Activated CD4-positive, alpha-beta memory T cell treated with anti-CD3 and anti-CD28 coated beads, Interleukin-2, amount 10 ng/mL, durations not matched to agents 7 days and 5 days (primary cell): ENCODE results near the gene ADD3. TPM values are rescaled to one million over a fixed set of nuclear protein-coding genes. Genes with fewer than 3 reads are reported as not detected.

Experiments used
- CTCF ChIA-PET: fragments of 350-600 bp; sonication (Branson Sonifier 250); formaldehyde crosslinking; loops from one replicate; lab custom pipeline; 2021; ENCODE audit warnings: antibody characterized with exemption, inconsistent platforms; lab: Charles Lee
- POLR2A ChIA-PET: fragments of 350-600 bp; sonication (Branson Sonifier 250); formaldehyde crosslinking; loops from one replicate; lab custom pipeline; 2021; ENCODE audit warnings: antibody characterized with exemption; lab: Charles Lee
- DNase-seq: peaks from one replicate; pipeline ENCODE4 v3.0.0-alpha.2; 2020
- H3K27ac Mint-ChIP-seq: one replicate; pipeline ENCODE4 v1.8.0; 2021; ENCODE audit warnings: mild to moderate bottlenecking, mixed read lengths
- H3K27me3 Mint-ChIP-seq: one replicate; pipeline ENCODE4 v1.8.0; 2021; ENCODE audit warnings: mixed read lengths
- H3K36me3 Mint-ChIP-seq: one replicate; pipeline ENCODE4 v1.8.0; 2021; ENCODE audit warnings: low read depth, mixed read lengths
- H3K4me1 Mint-ChIP-seq: one replicate; pipeline ENCODE4 v1.8.0; 2021; ENCODE audit warnings: mixed read lengths
- H3K4me3 Mint-ChIP-seq: one replicate; pipeline ENCODE4 v1.8.0; 2021; ENCODE audit warnings: mild to moderate bottlenecking, mixed read lengths
- H3K9me3 Mint-ChIP-seq: one replicate; pipeline ENCODE4 v1.8.0; 2021; ENCODE audit warnings: mixed read lengths
- total RNA-seq, 2 experiments: library from RNA; stranded (reverse); gene quantifications; one replicate each; pipeline ENCODE4 v1.2.3, GENCODE V29; 2021

ADD3 gene
- total RNA-seq, 2 experiments from 2014 or later, result 400 to 401 TPM

DNA sequence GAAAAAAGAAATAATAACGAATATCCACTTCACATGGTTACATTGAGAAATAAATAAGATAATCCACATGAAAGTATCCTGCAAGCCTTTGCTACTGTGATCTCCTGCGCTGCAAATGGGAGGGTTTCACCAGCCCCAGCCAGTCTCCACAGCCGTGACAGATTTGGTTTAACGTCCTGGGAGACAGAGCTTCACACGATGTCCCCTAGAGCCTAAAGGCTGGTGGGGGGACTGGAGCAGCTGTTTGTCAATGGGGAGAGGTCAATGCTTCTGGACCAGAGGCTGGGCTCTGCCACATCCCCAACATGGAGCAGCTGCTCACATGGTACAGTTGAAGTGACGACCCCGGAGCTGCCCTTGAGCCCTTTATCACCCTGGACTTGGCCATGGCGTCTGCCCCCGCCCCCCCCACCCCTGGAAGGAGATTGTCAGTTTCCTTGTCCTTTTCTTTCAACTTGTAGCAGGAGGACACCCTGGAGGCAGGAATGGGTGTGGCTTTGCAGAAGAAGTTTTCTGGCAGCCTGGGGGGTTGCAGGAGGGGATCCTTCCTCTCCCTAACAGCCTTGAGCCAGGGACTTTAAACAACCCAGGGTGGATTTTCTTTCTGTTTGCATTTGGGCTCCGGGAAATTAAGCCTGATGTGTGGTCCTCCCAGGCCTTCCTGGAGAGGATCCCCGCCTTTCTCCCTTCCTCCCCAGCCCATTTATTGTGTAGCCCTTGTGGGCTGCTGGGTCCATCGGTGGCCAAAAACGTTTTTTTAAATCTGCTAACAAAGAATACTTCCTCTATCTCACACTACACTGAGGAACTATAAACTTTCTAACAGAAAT lies 162.6 kb downstream of the ADD3 start:
- no peaks in the 10 kb centered on the region for H3K36me3 Mint-ChIP-seq
- CTCF ChIA-PET, result interaction anchor here (0.5 to 1.4 kb wide), 2 partner anchors 32 to 51 kb away, joined by 3 read pairs; no protein-coding TSS in a partner anchor
- H3K27ac Mint-ChIP-seq, result no peak overlapping the region

GRCh38 chr10:110171032-110171431 lies 163.2 kb downstream of the ADD3 start:
- H3K4me3 Mint-ChIP-seq, result no peak overlapping the region
- ChIA-PET POLR2A (no interaction called here), CTCF (interaction anchor here (0.5 to 1.4 kb wide), 2 partner anchors 33 to 51 kb away, joined by 3 read pairs; no protein-coding TSS in a partner anchor)
- peaks cover 71% of the 10 kb centered on the region for H3K27me3 Mint-ChIP-seq
- no peak overlapping the region for H3K27ac Mint-ChIP-seq
- peaks cover 37% of the 10 kb centered on the region for H3K4me1 Mint-ChIP-seq
- DNase-seq, result no peak
- no peaks in the 10 kb centered on the region for H3K9me3 Mint-ChIP-seq
- H3K36me3 Mint-ChIP-seq, result no peaks in the 10 kb centered on the region

More for the DNA sequence above, 162.6 kb downstream of the ADD3 start:
- POLR2A ChIA-PET, result interaction anchor here (0.8 kb wide), 1 partner anchor 10 kb away, joined by 3 read pairs; no protein-coding TSS in a partner anchor
- DNase-seq, result no peak
- no peak overlapping the region for H3K4me3 Mint-ChIP-seq
- peaks cover 43% of the 10 kb centered on the region for H3K4me1 Mint-ChIP-seq
- no peaks in the 10 kb centered on the region for H3K9me3 Mint-ChIP-seq
- peaks cover 76% of the 10 kb centered on the region for H3K27me3 Mint-ChIP-seq

GRCh38 chr10:110172155-110172554 lies 164.4 kb downstream of the ADD3 start:
- Mint-ChIP-seq H3K4me1 (peaks cover 35% of the 10 kb centered on the region), H3K27ac (no peak overlapping the region), H3K27me3 (peaks cover 69% of the 10 kb centered on the region), H3K36me3 (no peaks in the 10 kb centered on the region), H3K9me3 (no peaks in the 10 kb centered on the region), H3K4me3 (no peak overlapping the region)
- ChIA-PET CTCF (interaction anchor here (0.6 kb wide), 1 partner anchor 1034 kb away, joined by 3 read pairs; no protein-coding TSS in a partner anchor), POLR2A (no interaction called here)
- DNase-seq, result no peak

DNA sequence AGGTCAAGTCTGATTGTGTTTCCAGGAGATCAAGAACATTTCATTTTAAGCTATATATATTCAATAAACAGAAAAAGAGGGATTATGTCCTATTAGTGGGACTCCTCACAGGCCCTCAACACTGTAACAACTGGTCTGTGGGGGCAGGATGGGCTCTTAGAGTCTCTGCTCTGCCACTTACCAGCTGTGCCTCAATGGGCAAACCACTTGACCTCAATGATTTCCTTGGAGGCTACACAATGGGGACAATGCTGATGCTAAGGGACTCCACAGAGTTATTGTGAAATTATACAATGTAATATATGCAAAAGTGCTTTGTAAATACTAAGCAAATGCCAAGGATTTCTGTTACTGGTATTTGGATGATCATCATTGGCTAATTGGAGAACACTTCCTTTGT lies 166.4 kb downstream of the ADD3 start:
- no peak overlapping the region for H3K27ac Mint-ChIP-seq
- no peak for DNase-seq
- ChIA-PET POLR2A (interaction anchor here (1.2 kb wide), 1 partner anchor 8 kb away, joined by 3 read pairs; no protein-coding TSS in a partner anchor), CTCF (interaction anchor here (1.7 kb wide), 1 partner anchor 9 kb away, joined by 4 read pairs; no protein-coding TSS in a partner anchor)
- no peaks in the 10 kb centered on the region for H3K9me3 Mint-ChIP-seq
- H3K4me3 Mint-ChIP-seq, result no peak overlapping the region
- no peaks in the 10 kb centered on the region for H3K36me3 Mint-ChIP-seq
- peaks cover 19% of the 10 kb centered on the region for H3K4me1 Mint-ChIP-seq
- peaks cover 62% of the 10 kb centered on the region for H3K27me3 Mint-ChIP-seq

- no peaks in the 10 kb centered on the region for H3K9me3 Mint-ChIP-seq
- H3K36me3 Mint-ChIP-seq, result no peaks in the 10 kb centered on the region
- peaks cover 13% of the 10 kb centered on the region for H3K4me1 Mint-ChIP-seq
- POLR2A ChIA-PET, result interaction anchor here (1.2 kb wide), 1 partner anchor 9 kb away, joined by 3 read pairs; no protein-coding TSS in a partner anchor
- no peak overlapping the region for H3K4me3 Mint-ChIP-seq
- CTCF ChIA-PET, result interaction anchor here (1.7 kb wide), 1 partner anchor 10 kb away, joined by 4 read pairs; no protein-coding TSS in a partner anchor
- H3K27ac Mint-ChIP-seq, result no peak overlapping the region
- DNase-seq, result no peak
- peaks cover 61% of the 10 kb centered on the region for H3K27me3 Mint-ChIP-seq
Observed at GRCh38 chr10:110174816-110175215, 167.0 kb downstream of the ADD3 start.

DNA sequence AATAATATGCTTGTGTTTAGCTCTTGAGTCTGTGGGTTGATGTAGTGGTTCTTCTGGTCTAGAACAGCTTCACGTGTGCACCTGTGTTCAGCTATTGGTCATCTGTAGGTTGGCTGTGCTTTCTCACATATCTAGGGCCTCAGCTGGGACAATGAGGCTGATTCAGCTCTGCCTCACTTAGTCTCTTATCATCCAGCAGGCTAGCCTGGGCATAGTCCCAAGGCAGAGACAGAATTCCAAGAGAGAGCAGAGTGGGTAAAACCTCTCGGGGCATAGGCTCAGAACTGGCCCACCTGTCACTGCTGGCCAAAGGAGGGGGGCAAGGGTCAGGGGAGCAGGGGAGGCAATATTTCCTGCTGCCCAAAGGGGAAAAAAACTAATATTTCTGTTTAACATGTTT lies 167.6 kb downstream of the ADD3 start:
- H3K27ac Mint-ChIP-seq, result no peak overlapping the region
- POLR2A ChIA-PET, result interaction anchor here (1.2 kb wide), 1 partner anchor 10 kb away, joined by 3 read pairs; no protein-coding TSS in a partner anchor
- H3K4me1 Mint-ChIP-seq, result peaks cover 9% of the 10 kb centered on the region
- H3K27me3 Mint-ChIP-seq, result peaks cover 56% of the 10 kb centered on the region
- H3K4me3 Mint-ChIP-seq, result no peak overlapping the region
- no peaks in the 10 kb centered on the region for H3K36me3 Mint-ChIP-seq
- CTCF ChIA-PET, result interaction anchor here (1.7 kb wide), 1 partner anchor 11 kb away, joined by 4 read pairs; no protein-coding TSS in a partner anchor
- no peak for DNase-seq
- no peaks in the 10 kb centered on the region for H3K9me3 Mint-ChIP-seq

GRCh38 chr10:110176141-110177030 lies 168.6 kb downstream of the ADD3 start:
- Mint-ChIP-seq H3K27me3 (peaks cover 47% of the 10 kb centered on the region), H3K4me1 (peaks cover under 1% of the 10 kb centered on the region), H3K36me3 (no peaks in the 10 kb centered on the region), H3K9me3 (no peaks in the 10 kb centered on the region), H3K27ac (no peak overlapping the region), H3K4me3 (no peak overlapping the region)
- POLR2A ChIA-PET, result no interaction called here
- CTCF ChIA-PET, result no interaction called here
- DNase-seq, result no peak

DNA sequence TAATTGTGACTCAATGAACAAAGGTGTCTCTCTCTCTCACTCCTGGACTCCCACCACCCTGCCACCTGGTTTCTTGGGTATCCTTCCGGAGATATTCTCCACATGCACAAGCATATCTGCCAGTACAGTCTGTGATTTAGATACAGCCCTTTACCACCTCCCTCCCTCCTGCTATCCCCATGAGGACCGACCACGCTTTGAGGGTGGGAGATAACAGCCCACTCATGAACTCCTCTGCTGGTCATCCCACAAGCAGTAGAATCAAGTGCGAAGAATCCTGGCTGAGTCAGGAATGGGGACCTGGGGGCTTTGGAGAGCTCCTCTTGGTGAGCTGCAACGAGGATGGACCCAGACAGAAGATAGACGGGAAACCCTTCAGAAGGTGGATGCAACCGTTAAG lies 171.4 kb downstream of the ADD3 start:
- Mint-ChIP-seq H3K4me1 (no peaks in the 10 kb centered on the region), H3K36me3 (no peaks in the 10 kb centered on the region), H3K4me3 (no peak overlapping the region), H3K9me3 (no peaks in the 10 kb centered on the region), H3K27ac (no peak overlapping the region), H3K27me3 (peaks cover 44% of the 10 kb centered on the region)
- DNase-seq, result no peak
- CTCF ChIA-PET, result no interaction called here
- POLR2A ChIA-PET, result interaction anchor here (0.7 to 1.1 kb wide), 2 partner anchors 21 to 33 kb away, joined by 3 read pairs; no protein-coding TSS in a partner anchor

GRCh38 chr10:110181451-110181850 lies 173.7 kb downstream of the ADD3 start:
- Mint-ChIP-seq H3K9me3 (no peaks in the 10 kb centered on the region), H3K4me1 (no peaks in the 10 kb centered on the region), H3K27ac (no peak overlapping the region), H3K4me3 (no peak overlapping the region), H3K36me3 (no peaks in the 10 kb centered on the region), H3K27me3 (peaks cover 41% of the 10 kb centered on the region)
- ChIA-PET CTCF (interaction anchor here (1.2 kb wide), 1 partner anchor 8 kb away, joined by 3 read pairs; no protein-coding TSS in a partner anchor), POLR2A (no interaction called here)
- no peak for DNase-seq

DNA sequence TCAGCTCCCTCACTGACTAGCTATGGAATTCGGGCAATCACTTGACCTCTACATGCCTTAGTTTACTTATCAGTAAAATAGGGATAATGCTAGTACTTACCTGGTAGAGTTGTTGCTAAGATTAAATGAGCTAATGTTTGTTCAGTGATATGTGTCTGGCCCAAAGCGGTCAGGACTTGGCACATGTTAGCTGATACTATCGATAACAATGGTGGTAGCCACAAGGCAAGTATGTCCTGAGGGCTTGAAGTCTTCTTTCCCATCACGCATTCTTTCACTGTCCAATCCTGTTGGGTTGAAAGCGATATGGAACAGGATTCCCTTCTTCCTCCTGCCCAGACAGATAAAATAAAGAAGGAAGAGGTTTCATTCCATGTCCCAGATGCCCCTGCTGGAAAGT lies 174.1 kb downstream of the ADD3 start:
- CTCF ChIA-PET, result interaction anchor here (1.2 kb wide), 1 partner anchor 8 kb away, joined by 3 read pairs; no protein-coding TSS in a partner anchor

GRCh38 chr10:110184398-110184797 lies 176.6 kb downstream of the ADD3 start:
- Mint-ChIP-seq H3K9me3 (no peaks in the 10 kb centered on the region), H3K27ac (no peak overlapping the region), H3K4me3 (no peak overlapping the region), H3K36me3 (no peaks in the 10 kb centered on the region), H3K27me3 (peaks cover 36% of the 10 kb centered on the region), H3K4me1 (peaks cover 5% of the 10 kb centered on the region)
- CTCF ChIA-PET, result interaction anchor here (1.0 kb wide), 1 partner anchor 27 kb away, joined by 3 read pairs; no protein-coding TSS in a partner anchor
- POLR2A ChIA-PET, result no interaction called here
- DNase-seq, result no peak

More for the DNA sequence above, 174.1 kb downstream of the ADD3 start:
- POLR2A ChIA-PET, result no interaction called here
- DNase-seq, result no peak
- H3K27ac Mint-ChIP-seq, result no peak overlapping the region
- no peaks in the 10 kb centered on the region for H3K9me3 Mint-ChIP-seq
- H3K36me3 Mint-ChIP-seq, result no peaks in the 10 kb centered on the region
- H3K27me3 Mint-ChIP-seq, result peaks cover 45% of the 10 kb centered on the region
- no peak overlapping the region for H3K4me3 Mint-ChIP-seq
- H3K4me1 Mint-ChIP-seq, result no peaks in the 10 kb centered on the region
